Measurements from ENCODE around the gene DIAPH1.

- TF ChIP-seq CTCF (IDR thresholded peaks at IDR 0.05) (no peak), POLR2A (IDR thresholded peaks at IDR 0.05) (no peak)
Observed at GRCh38 chr5:141609044-141609443, 9.8 kb downstream of the DIAPH1 start.
